GM12873 (cell line): Measurements from ENCODE around the gene ANGPTL2.

ENCODE experiments used
- TF ChIP-seq, protein P1 (sequence below): IDR thresholded peaks from 2 replicates; pipeline ENCODE4 v1.5.1; 2012; ENCODE audit warnings: low read depth, mild to moderate bottlenecking, moderate library complexity, low read length, control low read depth; ENCODE audit not compliant: insufficient read depth; ENCODE audit errors: missing control alignments

Gene ANGPTL2

DNA sequence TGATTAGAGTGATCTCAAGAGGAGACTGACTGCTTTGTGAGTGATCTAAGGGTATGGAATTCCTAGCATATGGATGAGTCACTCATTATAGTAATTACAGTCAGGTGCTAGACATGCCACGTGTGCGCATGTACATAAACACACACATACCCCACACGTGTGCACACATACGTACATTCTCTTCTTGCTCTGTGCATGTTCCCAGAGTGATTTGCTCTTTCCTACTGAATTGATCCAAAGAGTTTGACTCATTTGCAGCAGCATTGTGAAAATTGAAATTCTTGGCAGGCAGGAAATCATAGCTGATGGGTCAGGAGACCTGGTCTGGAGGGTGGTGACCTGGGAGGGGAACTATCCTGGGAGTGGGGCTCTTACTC, 63.8 kb downstream of the ANGPTL2 start:
- TF ChIP-seq, protein P1, sequence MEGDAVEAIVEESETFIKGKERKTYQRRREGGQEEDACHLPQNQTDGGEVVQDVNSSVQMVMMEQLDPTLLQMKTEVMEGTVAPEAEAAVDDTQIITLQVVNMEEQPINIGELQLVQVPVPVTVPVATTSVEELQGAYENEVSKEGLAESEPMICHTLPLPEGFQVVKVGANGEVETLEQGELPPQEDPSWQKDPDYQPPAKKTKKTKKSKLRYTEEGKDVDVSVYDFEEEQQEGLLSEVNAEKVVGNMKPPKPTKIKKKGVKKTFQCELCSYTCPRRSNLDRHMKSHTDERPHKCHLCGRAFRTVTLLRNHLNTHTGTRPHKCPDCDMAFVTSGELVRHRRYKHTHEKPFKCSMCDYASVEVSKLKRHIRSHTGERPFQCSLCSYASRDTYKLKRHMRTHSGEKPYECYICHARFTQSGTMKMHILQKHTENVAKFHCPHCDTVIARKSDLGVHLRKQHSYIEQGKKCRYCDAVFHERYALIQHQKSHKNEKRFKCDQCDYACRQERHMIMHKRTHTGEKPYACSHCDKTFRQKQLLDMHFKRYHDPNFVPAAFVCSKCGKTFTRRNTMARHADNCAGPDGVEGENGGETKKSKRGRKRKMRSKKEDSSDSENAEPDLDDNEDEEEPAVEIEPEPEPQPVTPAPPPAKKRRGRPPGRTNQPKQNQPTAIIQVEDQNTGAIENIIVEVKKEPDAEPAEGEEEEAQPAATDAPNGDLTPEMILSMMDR = no peak

DNA sequence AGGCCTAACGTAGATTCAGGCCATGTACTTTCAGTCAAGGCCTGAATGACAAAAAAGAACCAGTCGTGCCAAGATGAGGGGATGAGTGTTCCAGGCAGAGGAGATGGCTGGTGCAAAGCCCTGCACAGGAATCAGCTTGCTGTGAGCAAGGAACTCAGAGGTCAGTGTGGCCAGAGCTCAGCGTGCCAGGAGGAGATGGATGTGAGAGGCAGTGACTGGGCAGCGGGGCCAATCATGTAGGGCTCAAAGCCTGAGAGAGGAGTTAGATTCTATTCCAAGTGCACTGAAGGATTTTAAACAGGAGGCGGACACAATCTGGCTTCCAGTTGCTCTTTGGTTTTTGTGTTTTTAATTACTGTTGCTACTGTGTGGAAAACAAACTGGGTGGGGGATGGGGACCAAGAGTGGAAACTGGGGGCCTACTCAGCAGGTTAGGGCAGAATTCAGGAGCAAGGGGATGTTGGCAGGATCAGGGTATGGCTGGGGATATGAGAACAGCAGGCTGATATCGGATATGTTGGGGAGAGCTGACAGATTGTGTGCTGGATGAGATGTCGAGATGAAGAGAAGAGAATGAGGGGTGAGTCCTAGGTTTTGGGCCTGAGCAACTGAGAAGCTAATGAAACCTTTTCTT, 64.3 kb downstream of the ANGPTL2 start:
- TF ChIP-seq, protein P1 = no peak

DNA sequence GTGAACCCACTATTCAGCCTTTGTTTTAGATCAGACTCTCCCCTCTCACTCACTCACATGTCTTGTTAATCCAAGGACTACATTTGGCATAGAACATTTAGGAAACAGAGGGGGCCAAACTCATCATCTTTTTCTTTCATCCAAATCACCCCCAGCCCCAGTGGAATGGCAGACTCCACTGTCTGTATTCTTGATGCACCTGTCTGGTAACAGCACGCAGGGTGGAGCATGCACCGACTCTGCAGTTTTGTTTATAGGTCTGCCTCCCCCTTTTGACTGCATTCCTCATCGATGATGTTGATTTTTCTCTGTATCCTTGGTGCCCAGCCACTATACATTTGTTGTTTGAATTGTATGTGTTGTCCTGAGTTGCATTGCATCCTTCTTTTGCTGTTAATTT, 66.0 kb downstream of the ANGPTL2 start:
- TF ChIP-seq, protein P1 = no peak

DNA sequence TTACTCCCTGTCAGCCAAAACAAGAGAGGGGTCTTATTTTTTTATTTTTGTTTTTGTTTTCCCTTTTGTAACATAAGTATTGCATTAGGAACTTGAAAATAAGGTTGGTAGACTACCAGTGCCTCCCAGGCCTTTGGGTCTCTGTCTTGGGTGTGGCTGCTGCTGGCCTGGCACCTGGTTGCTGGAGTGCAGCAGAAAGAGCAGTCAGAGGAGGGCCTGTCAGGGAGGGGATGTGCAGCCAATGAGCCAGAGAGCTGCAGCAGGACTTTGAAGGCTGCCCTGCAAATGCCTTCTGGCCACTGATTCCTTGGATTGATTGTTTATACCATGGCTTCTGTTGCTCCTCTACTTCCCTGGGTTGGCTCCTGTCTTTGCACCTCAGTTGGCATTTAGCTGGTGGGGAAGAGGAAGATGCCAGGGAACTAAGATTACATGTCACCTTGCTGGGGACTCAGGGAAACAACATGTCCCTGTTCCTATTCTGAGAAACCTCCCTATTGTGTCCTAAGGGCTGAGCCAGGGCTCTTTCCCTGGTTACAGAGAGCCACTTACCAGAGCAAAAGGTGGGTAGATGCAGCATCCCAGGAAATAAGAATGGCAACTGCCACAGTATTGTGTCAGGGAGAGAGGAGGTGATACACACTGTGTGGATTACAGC, 66.6 kb downstream of the ANGPTL2 start:
- TF ChIP-seq, protein P1 = no peak

DNA sequence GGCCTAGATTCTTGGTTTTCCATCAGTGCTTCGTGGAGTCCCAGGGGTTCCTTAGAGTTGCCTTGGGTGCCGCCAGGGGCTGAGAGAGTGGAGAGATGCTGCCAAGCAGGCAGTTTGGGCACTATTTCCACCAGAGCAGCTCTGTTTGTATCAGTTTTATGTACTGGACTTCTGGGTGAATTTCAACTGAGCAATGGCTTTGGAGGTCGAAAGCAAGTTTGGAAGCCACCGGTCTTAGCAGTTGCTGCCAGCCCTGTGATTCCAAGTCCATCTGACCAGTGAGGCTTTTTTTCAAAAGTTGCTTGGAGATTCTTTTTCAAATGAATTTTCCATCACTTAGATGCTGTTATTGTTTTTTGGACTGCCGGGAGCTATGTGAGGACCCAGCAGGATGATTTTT, 68.5 kb downstream of the ANGPTL2 start:
- TF ChIP-seq, protein P1 = no peak

DNA sequence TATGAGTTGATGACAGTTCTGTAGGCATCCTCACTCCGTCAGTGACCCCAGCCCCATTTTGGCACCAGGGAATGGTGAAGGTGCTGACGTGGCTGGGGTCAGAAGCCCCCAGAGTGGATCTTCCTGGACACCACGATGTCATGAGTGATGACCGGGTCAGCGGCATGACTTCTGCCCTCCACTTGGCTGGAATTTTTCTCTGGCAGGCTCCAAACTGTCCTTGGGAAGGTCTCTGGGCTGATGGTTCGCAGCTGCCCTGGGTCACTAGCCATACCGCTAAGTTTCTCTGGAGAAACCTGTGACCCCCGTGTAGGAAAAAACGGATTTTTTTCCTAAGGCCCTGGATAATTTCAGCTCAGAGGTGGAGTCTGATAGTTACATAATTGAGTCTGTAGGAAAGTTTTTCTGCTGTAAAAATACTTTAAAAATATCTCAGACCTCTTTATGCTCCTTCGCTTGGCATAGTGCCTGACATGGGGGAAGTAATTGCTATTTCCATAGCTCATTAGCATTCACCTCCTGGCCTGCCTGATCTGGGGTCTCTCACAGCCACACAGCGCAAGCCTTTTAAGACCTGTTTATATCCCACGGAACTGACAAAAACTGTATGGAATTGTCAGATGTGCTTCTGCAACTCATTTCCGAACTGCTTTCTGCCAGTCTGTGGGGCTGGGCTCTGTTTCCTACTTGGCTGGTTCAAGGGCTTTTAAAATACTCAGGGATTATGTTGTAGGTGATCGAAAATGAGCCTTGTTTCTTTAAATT, 69.2 kb downstream of the ANGPTL2 start:
- TF ChIP-seq, protein P1 = no peak

DNA sequence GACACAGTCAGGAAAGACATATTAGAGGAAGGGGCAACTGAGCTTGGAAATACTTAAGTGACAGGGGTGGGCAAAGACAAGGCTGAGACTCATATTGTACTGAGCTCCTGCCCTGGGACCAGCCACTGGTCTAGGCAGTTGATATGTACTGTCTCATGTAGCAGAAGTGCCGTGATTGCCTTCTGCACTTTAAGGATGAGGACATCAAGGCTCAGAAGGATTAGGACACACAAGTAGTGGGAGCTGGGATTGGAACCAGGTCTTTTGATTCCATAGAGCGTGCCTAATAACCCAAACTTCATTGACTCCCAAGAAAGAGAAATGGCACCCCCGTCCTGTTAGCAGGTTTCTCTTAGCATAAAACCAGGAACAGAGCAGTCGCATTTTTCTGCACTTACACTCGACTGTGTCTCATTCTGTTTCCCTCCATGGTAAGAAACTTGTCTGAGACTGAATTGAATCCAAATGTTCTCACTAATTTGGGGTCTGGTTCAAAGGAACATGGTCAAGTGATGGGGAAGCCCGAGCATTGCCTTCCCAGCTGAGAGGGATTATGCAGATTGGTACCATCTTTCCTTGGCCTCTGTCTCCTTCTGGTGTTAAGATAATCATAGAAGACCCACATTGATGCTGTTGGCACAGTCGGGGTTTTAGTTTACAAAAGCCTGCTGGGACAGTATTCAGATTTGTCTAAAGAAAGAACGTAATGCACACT, 70.4 kb downstream of the ANGPTL2 start:
- TF ChIP-seq, protein P1 = no peak
